ENCODE measurements around the gene SLC4A8.

DNA sequence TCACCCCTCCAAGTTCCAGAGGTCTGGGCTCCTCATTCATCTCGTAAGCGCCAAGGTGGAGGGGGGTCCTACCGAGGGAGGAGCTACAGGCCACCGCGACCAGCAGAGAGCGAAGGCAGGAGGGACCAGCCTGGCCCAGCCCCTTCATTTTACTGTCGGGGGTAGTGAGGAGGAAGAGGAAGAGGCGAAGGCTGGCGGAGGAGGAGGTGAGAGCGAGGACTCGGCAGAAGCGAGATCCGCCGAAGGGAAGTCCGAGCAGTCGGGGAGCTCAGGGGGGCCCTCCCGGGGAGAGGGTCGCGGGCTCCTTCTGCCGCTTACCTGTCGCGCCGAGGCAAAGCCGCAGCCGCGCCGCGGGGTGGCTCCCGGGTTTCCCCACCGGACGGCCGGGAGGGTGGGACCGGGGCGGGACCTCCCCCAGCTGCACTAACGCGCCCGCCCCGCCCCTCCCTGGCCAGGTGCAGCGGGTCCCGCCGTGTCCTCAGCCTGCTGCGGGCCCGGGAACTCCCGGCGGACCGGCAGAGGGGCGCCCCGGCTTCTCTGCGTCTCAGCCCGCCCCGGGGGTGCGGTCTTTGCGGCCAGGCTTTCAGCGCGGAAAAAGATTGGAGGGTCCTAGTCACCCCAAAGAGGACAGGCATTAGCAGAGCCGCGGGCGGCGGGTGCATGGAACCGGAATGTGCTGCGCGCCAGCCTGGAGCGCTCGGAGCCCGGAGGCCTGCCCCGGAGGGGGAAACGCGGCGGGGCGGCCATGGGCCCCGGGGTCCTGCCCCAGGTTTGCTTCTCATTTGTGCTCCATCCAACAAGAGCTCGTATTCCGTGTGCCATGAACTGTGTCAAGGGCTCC, 33.1 kb upstream of the SLC4A8 start, which contains the start of gene GALNT6:
- TF ChIP-seq EP300 (IDR thresholded peaks at IDR 0.05) = no peak
- no peak for TF ChIP-seq POLR2AphosphoS5 (IDR thresholded peaks at IDR 0.05)
- TF ChIP-seq, protein P1, sequence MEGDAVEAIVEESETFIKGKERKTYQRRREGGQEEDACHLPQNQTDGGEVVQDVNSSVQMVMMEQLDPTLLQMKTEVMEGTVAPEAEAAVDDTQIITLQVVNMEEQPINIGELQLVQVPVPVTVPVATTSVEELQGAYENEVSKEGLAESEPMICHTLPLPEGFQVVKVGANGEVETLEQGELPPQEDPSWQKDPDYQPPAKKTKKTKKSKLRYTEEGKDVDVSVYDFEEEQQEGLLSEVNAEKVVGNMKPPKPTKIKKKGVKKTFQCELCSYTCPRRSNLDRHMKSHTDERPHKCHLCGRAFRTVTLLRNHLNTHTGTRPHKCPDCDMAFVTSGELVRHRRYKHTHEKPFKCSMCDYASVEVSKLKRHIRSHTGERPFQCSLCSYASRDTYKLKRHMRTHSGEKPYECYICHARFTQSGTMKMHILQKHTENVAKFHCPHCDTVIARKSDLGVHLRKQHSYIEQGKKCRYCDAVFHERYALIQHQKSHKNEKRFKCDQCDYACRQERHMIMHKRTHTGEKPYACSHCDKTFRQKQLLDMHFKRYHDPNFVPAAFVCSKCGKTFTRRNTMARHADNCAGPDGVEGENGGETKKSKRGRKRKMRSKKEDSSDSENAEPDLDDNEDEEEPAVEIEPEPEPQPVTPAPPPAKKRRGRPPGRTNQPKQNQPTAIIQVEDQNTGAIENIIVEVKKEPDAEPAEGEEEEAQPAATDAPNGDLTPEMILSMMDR (IDR thresholded peaks at IDR 0.05) = no peak
- no peak for TF ChIP-seq POLR2A (IDR thresholded peaks at IDR 0.05)
